ENCODE data around the gene GSTO2.

Gene GSTO2

DNA sequence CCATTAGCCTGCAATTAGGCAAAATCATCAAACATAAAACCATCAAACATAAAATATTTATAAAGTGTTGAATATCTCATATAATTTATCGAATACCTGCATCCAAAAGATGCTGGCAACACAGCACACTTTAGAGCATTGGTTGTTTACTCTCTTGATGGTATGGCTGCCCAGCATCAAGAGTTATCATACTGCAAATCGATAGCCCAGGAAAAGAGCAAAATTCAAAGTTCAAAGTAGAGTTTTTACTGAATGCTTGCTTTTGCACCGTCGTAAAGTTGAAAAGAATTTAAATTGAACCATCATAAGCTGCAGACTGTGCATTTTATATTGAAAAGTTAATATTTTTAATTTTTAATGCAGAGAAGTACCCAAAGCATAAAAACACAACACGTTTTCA, 4.2 kb upstream of the GSTO2 start:
- TF ChIP-seq, protein P1, sequence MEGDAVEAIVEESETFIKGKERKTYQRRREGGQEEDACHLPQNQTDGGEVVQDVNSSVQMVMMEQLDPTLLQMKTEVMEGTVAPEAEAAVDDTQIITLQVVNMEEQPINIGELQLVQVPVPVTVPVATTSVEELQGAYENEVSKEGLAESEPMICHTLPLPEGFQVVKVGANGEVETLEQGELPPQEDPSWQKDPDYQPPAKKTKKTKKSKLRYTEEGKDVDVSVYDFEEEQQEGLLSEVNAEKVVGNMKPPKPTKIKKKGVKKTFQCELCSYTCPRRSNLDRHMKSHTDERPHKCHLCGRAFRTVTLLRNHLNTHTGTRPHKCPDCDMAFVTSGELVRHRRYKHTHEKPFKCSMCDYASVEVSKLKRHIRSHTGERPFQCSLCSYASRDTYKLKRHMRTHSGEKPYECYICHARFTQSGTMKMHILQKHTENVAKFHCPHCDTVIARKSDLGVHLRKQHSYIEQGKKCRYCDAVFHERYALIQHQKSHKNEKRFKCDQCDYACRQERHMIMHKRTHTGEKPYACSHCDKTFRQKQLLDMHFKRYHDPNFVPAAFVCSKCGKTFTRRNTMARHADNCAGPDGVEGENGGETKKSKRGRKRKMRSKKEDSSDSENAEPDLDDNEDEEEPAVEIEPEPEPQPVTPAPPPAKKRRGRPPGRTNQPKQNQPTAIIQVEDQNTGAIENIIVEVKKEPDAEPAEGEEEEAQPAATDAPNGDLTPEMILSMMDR (IDR thresholded peaks at IDR 0.05): no peak

DNA sequence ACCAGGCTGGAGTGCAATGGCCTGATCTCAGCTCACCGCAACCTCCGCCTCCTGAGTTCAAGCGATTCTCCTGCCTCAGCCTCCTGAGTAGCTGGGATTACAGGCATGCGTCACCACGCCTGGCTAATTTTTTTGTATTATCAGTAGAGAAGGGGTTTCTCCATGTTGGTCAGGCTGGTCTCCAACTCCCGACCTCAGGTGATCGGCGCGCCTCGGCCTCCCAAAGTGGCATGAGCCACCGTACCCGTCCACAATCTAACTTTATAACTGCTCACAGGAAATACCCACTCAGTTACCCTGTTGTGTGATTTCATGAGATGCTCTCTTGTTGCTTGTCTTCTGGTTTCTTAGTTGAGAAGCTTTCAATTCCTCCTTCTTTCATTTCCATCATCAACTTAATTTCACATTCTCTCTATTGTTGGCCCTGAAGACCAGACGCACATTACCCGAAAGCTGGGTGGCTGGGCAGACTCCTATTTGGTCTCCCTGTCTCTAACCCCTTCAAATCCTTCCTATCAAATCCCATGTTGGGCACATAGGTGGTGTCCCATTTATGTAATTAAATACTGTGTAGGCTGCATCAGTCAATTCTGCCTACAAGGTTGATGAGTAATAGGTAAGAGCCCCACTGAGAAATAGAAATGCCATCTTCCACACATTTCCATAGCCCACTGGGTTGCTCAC, 1.1 kb upstream of the GSTO2 start:
- TF ChIP-seq, protein P1 (IDR thresholded peaks at IDR 0.05): no peak

DNA sequence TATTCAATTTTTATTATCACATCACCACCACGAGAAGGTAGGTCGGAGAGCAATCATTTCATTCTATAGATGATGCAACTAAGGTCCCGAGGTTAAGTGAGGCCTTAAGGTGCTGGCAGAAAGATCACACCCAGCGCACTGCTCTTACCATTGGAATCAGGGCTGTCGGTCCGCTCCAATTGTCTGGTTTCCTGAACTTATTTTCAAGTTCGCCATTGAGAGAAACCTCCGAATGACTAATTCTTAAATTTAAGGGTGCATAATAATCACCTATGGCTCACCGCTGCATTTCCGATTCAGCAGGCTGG, 625 bp upstream of the GSTO2 start:
- TF ChIP-seq, protein P1 (IDR thresholded peaks at IDR 0.05): no peak

DNA sequence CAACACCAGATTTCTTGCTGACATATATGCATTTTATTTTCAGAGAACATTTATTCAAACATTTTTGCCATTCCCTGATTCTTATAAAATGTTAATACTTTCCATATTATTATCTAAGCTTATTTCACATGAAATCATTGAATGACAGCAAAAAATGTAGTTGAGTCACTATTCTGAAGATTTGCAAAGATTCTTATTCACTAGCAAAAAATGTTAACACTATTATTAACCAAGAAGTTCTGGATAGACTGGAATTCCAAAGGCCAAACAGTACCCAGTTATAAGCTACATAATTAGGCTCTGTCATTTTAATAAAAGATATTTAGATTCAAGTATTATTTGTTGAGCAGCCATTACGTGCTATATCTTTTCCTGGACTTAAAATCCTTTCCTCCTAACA, 4.3 kb downstream of the GSTO2 start:
- TF ChIP-seq, protein P1 (IDR thresholded peaks at IDR 0.05): no peak

DNA sequence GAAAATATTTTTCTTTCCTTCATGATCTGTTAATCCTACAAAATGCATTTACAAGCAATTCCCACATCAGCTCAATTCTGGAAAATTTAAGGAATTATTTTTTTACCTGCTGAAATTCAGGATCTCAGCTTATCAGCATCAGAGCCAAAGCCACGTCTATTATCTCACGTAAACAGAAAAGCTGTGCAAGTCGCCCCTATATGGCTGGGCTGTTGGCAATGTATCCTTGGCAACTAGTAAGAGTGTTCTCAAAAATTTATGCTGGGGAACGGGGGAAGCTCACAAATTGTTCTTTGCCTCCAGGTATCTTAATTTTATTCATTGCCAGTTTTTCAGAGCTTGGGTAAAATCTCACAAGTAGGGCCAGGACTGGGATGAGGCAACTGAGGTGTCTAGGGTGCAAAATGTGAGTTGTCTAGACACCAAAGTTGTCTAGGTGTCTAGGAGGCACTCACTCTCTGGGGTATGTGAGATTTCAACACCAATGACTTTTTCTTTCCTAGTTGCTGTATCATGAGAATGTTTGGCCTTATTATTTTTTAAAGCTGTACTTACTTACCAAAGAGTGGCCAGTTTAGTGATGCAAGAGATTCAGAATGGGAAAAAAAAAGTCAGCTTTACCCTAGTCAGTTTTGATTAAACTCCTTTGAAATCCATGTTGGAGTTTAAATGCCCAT, 5.1 kb downstream of the GSTO2 start:
- TF ChIP-seq, protein P1 (IDR thresholded peaks at IDR 0.05): no peak

DNA sequence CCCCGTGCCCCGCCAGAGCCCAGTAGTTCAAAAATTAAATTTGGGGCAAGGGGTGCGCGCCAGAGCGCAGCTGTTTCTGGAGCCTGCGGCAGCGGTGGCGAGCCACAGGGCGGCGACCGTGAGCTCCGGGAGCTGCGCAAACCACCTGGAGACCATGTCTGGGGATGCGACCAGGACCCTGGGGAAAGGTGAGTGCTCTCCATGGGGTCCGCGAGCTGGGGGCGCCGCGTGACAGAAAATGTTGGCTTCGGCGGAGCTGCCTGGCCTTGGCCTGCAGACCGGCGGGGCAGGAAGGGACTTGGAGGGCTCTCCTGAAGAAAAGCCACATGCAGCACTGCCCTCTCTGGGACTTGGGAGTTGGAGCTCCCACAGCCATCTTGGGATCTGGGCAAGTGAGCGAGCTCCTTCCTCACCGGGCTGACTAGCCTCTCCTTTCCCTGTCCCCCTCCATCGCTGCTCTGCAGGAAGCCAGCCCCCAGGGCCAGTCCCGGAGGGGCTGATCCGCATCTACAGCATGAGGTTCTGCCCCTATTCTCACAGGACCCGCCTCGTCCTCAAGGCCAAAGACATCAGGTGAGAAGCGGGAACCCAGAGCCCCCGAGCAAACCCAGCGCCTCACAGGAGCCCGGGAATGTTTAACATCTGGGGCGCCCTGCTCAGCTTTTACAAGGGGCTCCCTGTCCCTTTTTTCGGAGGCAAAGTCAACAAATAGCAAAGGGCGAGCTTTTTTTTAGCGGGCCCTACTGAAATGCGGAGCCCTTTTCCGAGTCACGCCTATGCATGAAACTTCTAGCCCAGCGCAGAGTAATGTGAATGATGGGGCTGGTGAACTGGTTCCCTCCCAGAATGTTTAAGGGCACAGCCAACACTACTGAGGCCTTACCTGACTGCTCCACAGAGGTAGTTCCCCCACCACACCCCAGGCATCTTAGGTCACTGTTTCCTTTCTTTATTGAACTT, 6.1 kb downstream of the GSTO2 start:
- TF ChIP-seq, protein P1 (IDR thresholded peaks at IDR 0.05): no peak

DNA sequence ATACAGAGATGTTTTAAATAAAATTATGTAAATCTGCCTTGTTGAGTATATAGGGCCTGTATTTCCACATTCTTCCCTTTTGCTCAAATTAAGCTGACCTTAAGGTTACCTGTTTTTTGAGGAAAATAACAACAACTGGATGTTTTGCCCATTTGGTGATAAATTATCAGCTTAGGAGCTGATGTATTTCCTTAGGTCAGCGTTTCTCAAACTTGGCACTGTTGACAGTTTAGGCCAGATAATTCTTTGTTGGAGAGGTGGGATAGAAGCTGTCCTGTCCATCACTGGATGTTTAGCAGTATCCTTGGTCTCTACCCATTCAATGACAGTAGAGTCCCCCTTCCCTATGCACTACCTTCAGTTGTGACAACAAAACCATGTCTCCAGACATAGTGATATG, 7.2 kb downstream of the GSTO2 start:
- TF ChIP-seq, protein P1 (IDR thresholded peaks at IDR 0.05): no peak
